Measurements from ENCODE around the gene FER. TPM values are rescaled to one million over a fixed set of nuclear protein-coding genes. Genes with fewer than 3 reads are reported as not detected.
"Not testable (repeated sequence)": the region's sequence is repeated elsewhere in the genome, so short reads cannot be mapped to it uniquely, and the experiment has no call there.

FER gene
- total and polyA plus RNA-seq, 8 donors = 1.4 to 15.3 (median 6.2) TPM

- 96% methylated on average over 5 of the region's 5 CpGs for WGBS, 2 donors
- no peak for FAIRE-seq
Observed at GRCh38 chr5:108793207-108793606, 45.5 kb downstream of the FER start.

GRCh38 chr5:108794349-108794748 lies 46.7 kb downstream of the FER start:
- DNase-seq; FAIRE-seq; H3K27me3 ChIP-seq; ATAC-seq; H3K9me3 ChIP-seq; H3K4me3 ChIP-seq; H3K27ac ChIP-seq; H3K36me3 ChIP-seq; intact Hi-C loops (cut with DNase I); H3K4me1 ChIP-seq: not testable (repeated sequence)
- 96 to 98% methylated on average over 4 of the region's 4 CpGs for WGBS, 2 donors

More at GRCh38 chr5:108793207-108793606, 45.5 kb downstream of the FER start:
- intact Hi-C loops (cut with DNase I) = no loop called here
- H3K4me1 ChIP-seq = no peaks in the 10 kb centered on the region
- H3K4me3 ChIP-seq = no peak overlapping the region
- no peak overlapping the region for H3K27ac ChIP-seq
- no peaks in the 10 kb centered on the region for H3K9me3 ChIP-seq
- DNase-seq (no peak), ATAC-seq (no peak)
- no peaks in the 10 kb centered on the region for H3K27me3 ChIP-seq
- no peaks in the 10 kb centered on the region for H3K36me3 ChIP-seq
- TF ChIP-seq CTCF (IDR thresholded peaks at IDR 0.05) = no peak

GRCh38 chr5:108797396-108797795 lies 49.7 kb downstream of the FER start:
- TF ChIP-seq CTCF (IDR thresholded peaks at IDR 0.05) = no peak
- ATAC-seq = no peak
- 89 to 98% methylated on average over 2 of the region's 2 CpGs for WGBS, 2 donors
- Histone ChIP-seq H3K9me3 (no peaks in the 10 kb centered on the region), H3K36me3 (no peaks in the 10 kb centered on the region), H3K27ac (no peak overlapping the region), H3K4me1 (no peaks in the 10 kb centered on the region), H3K27me3 (no peaks in the 10 kb centered on the region), H3K4me3 (no peak overlapping the region)
- DNase-seq = no peak
- no peak for FAIRE-seq
- intact Hi-C loops (cut with DNase I) = no loop called here

GRCh38 chr5:108797986-108798385 lies 50.3 kb downstream of the FER start:
- Histone ChIP-seq H3K36me3 (no peaks in the 10 kb centered on the region), H3K4me1 (no peaks in the 10 kb centered on the region), H3K4me3 (no peak overlapping the region), H3K27ac (no peak overlapping the region), H3K27me3 (no peaks in the 10 kb centered on the region), H3K9me3 (no peaks in the 10 kb centered on the region)
- ATAC-seq = no peak
- no peak for DNase-seq
- intact Hi-C loops (cut with DNase I) = no loop called here
- 56 to 60% methylated on average over 2 of the region's 2 CpGs for WGBS, 2 donors
- FAIRE-seq = no peak
- no peak for TF ChIP-seq CTCF (IDR thresholded peaks at IDR 0.05)

- Histone ChIP-seq H3K4me1 (no peaks in the 10 kb centered on the region), H3K27me3 (no peaks in the 10 kb centered on the region), H3K36me3 (no peaks in the 10 kb centered on the region), H3K4me3 (no peak overlapping the region), H3K9me3 (no peaks in the 10 kb centered on the region), H3K27ac (no peak overlapping the region)
- FAIRE-seq (no peak), DNase-seq (no peak), ATAC-seq (no peak)
- no peak for TF ChIP-seq CTCF (IDR thresholded peaks at IDR 0.05)
- WGBS, 2 donors = 87 to 93% methylated on average over 3 of the region's 3 CpGs
- intact Hi-C loops (cut with DNase I) = no loop called here
Observed at GRCh38 chr5:108798513-108799265, 51.0 kb downstream of the FER start.

All from pancreas (tissue), 10 donors.